Gastroesophageal sphincter (tissue), 4 donors: ENCODE measurements around the gene BRD7. TPM values are rescaled to one million over a fixed set of nuclear protein-coding genes. Genes with fewer than 3 reads are reported as not detected.

Source experiments
- ATAC-seq: fragments of 150-250 bp; one replicate; pipeline ENCODE4 v1.9.1; 2016; ENCODE audit warnings: mild to moderate bottlenecking, moderate library complexity
- H3K27ac ChIP-seq, 4 donors: fragments of 200-600 bp; sonication (generic) in 3 of 4; 1 replicate in 3 of 4; 2 replicates in 1 of 4; pipeline ENCODE4 v1.5.1; 2016 to 2019
- H3K27me3 ChIP-seq: fragments of 200-600 bp; sonication (generic); one replicate; pipeline ENCODE4 v1.5.1; 2019
- H3K36me3 ChIP-seq, 2 donors: fragments of 200-600 bp; sonication (generic); one replicate each; pipeline ENCODE4 v1.5.1; 2019; ENCODE audit warnings: control low read depth in 1 of 2
- H3K4me1 ChIP-seq, 3 donors: fragments of 200-600 bp; sonication (generic); 1 replicate in 2 of 3; 2 replicates in 1 of 3; pipeline ENCODE4 v1.5.1; 2016 to 2019; ENCODE audit warnings: control low read depth in 2 of 3
- H3K4me3 ChIP-seq, 2 donors: fragments of 200-600 bp; sonication (generic); one replicate each; pipeline ENCODE4 v1.5.1; 2019; ENCODE audit warnings: mild to moderate bottlenecking in 1 of 2, moderate library complexity in 1 of 2
- H3K9me3 ChIP-seq, 3 donors: fragments of 200-600 bp; sonication (generic); one replicate each; pipeline ENCODE4 v1.5.1; 2017 to 2019; ENCODE audit warnings: control low read depth in 2 of 3
- CTCF ChIP-seq, 4 experiments: fragments of 200-600 bp in 2 of 4; fragments of 450-650 bp in 2 of 4; sonication (generic) in 1 of 4; IDR thresholded peaks; one replicate each; pipeline ENCODE4 v1.5.1; 2017 to 2019; ENCODE audit warnings: antibody characterized with exemption in 4 of 4, mild to moderate bottlenecking in 2 of 4, moderate library complexity in 2 of 4
- EP300 ChIP-seq: sonication (generic); formaldehyde crosslinking; IDR thresholded peaks from one replicate; pipeline ENCODE4 v1.6.1; 2017; ENCODE audit warnings: antibody characterized with exemption, mild to moderate bottlenecking
- POLR2A ChIP-seq, 2 donors: fragments of 450-650 bp; IDR thresholded peaks; one replicate each; pipeline ENCODE4 v1.6.1; 2017; ENCODE audit warnings: antibody characterized with exemption in 2 of 2, mild to moderate bottlenecking in 2 of 2, moderate library complexity in 1 of 2
- POLR2AphosphoS5 ChIP-seq: sonication (generic); formaldehyde crosslinking; IDR thresholded peaks from one replicate; pipeline ENCODE4 v1.6.1; 2017; ENCODE audit warnings: antibody characterized with exemption
- WGBS, 2 donors: methylation state at CpG; one replicate each; pipeline ENCODE4 v1.1.5; 2018; ENCODE audit warnings: low coverage in 1 of 2; 5-methylcytosine and 5-hydroxymethylcytosine counted together
- total RNA-seq, 4 donors: library from RNA; depleted of rRNA; stranded (reverse); fragments of >200 nt; gene quantifications; one replicate each; pipeline ENCODE4 v1.1.0, GENCODE V29; 2016

The BRD7 gene
- total RNA-seq, 4 donors from 2014 or later = 59.1 to 84.0 (median 70.5) TPM

GRCh38 chr16:50293994-50294855 lies 74.6 kb downstream of the BRD7 start:
- Histone ChIP-seq H3K27ac (no peak overlapping the region), H3K4me1 (no peaks in the 10 kb centered on the region), H3K4me3 (no peak overlapping the region), H3K27me3 (no peaks in the 10 kb centered on the region), H3K36me3 (peaks cover 0 to 37% of the 10 kb centered on the region in 2 donors), H3K9me3 (no peaks in the 10 kb centered on the region)
- TF ChIP-seq POLR2AphosphoS5 (no peak), EP300 (no peak), CTCF (IDR thresholded peaks at IDR 0.05) (no peak), POLR2A (IDR thresholded peaks at IDR 0.05) (no peak)
- 80% methylated on average over 1 of the region's 20 CpGs; no CpG with 5 or more reads in 1 of the 2 donors for WGBS, 2 donors
- no peak for ATAC-seq

- Histone ChIP-seq H3K4me3 (no peak overlapping the region), H3K27ac (no peak overlapping the region), H3K27me3 (no peaks in the 10 kb centered on the region), H3K4me1 (no peaks in the 10 kb centered on the region), H3K36me3 (peaks cover 0 to 37% of the 10 kb centered on the region in 2 donors), H3K9me3 (no peaks in the 10 kb centered on the region)
- no peak for ATAC-seq
- TF ChIP-seq CTCF (IDR thresholded peaks at IDR 0.05) (no peak), POLR2A (IDR thresholded peaks at IDR 0.05) (no peak), EP300 (no peak), POLR2AphosphoS5 (no peak)
- no CpG with 5 or more reads among the region's 20 CpGs for WGBS, 2 donors
Observed at GRCh38 chr16:50293041-50293783, 75.6 kb downstream of the BRD7 start.

- Histone ChIP-seq H3K9me3 (no peaks in the 10 kb centered on the region), H3K4me1 (no peaks in the 10 kb centered on the region), H3K27ac (no peak overlapping the region), H3K27me3 (no peaks in the 10 kb centered on the region), H3K36me3 (peaks cover 0 to 37% of the 10 kb centered on the region in 2 donors), H3K4me3 (no peak overlapping the region)
- 70% methylated on average over 2 of the region's 12 CpGs; no CpG with 5 or more reads in 1 of the 2 donors for WGBS, 2 donors
- TF ChIP-seq CTCF (IDR thresholded peaks at IDR 0.05) = no peak
- TF ChIP-seq EP300 = no peak
- no peak for TF ChIP-seq POLR2A (IDR thresholded peaks at IDR 0.05)
- TF ChIP-seq POLR2AphosphoS5 = no peak
- no peak for ATAC-seq
Observed at GRCh38 chr16:50292566-50292948, 76.2 kb downstream of the BRD7 start.

GRCh38 chr16:50291719-50292565 lies 76.8 kb downstream of the BRD7 start:
- WGBS, 2 donors = 67% methylated on average over 1 of the region's 26 CpGs; no CpG with 5 or more reads in 1 of the 2 donors
- H3K27me3 ChIP-seq = no peaks in the 10 kb centered on the region
- TF ChIP-seq POLR2AphosphoS5 (no peak), CTCF (IDR thresholded peaks at IDR 0.05) (no peak), EP300 (no peak), POLR2A (IDR thresholded peaks at IDR 0.05) (no peak)
- no peak overlapping the region for H3K4me3 ChIP-seq
- H3K4me1 ChIP-seq = no peaks in the 10 kb centered on the region
- no peaks in the 10 kb centered on the region for H3K9me3 ChIP-seq
- no peak overlapping the region for H3K27ac ChIP-seq
- peaks cover 0 to 37% of the 10 kb centered on the region in 2 donors for H3K36me3 ChIP-seq
- ATAC-seq = no peak
